H1 (cell line): ENCODE measurements around the gene KLHL3. TPM values are rescaled to one million over a fixed set of nuclear protein-coding genes. Genes with fewer than 3 reads are reported as not detected.

Experiments
- RNF2 ChIP-seq: fragments of 200-900, 300-1000 bp; sonication (generic); IDR thresholded peaks from 2 replicates; pipeline ENCODE4 v1.7.1; 2016; ENCODE audit warnings: borderline replicate concordance, low read depth, mild to moderate bottlenecking, antibody characterized with exemption, low read length; ENCODE audit not compliant: poor library complexity, severe bottlenecking; ENCODE audit errors: missing control alignments
- SP2 ChIP-seq: IDR thresholded peaks from 2 replicates; pipeline ENCODE4 v1.6.1; 2012; ENCODE audit warnings: mild to moderate bottlenecking, low read length, inconsistent platforms
- polyA plus RNA-seq, 7 experiments: library from polyadenylated mRNA; depleted of rRNA in 3 of 7; stranded (reverse) in 5 of 7; unstranded in 2 of 7; fragments of >200 nt in 5 of 7; fragments of 200-250 nt in 2 of 7; gene quantifications; 1 replicate in 5 of 7; 2 replicates in 1 of 7; 4 replicates in 1 of 7; pipeline versions ENCODE4 v1.2.1 to v1.2.3, GENCODE V29; 2011 to 2013; ENCODE audit warnings: missing spikeins in 2 of 7, mixed read lengths in 2 of 7
- total RNA-seq: library from RNA; stranded (reverse); fragmentation: NEBNext Ultra II Directional; extraction: Animal tissue kit (Norgen Biotek cat#: 25700); gene quantifications from 2 replicates; pipeline ENCODE4 v1.2.1, GENCODE V29; 2021
- TF ChIP-seq, protein P1 (sequence below): IDR thresholded peaks from 2 replicates; pipeline ENCODE4 v1.6.1; 2011; ENCODE audit warnings: low read depth, mild to moderate bottlenecking, low read length; ENCODE audit not compliant: insufficient read depth

Gene KLHL3
- total and polyA plus RNA-seq, 2 of the 8 experiments (the other 6 are each of a cell fraction or from before 2014, with no cell fraction given): 7.4 to 13.7 TPM

DNA sequence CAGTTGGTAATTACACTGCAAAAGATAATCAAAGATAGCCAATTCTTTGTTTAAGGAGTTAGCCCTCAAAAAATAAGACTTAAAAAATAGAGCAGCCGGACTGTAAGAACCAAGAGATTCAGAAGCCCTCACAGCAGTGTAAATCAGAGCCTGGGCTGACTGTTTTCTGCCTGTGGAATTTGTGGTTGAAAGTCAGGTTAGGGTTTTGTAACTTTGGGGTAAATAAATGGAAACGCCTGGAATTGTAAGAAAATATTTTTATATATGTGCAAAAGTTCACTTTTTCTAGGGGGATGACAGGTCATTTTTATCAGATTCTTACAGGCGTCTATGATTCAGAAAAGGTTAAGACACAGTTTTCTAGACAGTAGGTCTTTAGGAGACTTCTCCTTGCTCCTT lies 35.6 kb downstream of the KLHL3 start (continued):
- no peak for TF ChIP-seq RNF2
- TF ChIP-seq, protein P1, sequence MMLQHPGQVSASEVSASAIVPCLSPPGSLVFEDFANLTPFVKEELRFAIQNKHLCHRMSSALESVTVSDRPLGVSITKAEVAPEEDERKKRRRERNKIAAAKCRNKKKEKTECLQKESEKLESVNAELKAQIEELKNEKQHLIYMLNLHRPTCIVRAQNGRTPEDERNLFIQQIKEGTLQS: no peak
- no peak for TF ChIP-seq SP2
- TF ChIP-seq, all 59 proteins: peak for 0
